Tibial nerve (tissue), 4 donors: ENCODE results near the gene CRKL. TPM values are rescaled to one million over a fixed set of nuclear protein-coding genes. Genes with fewer than 3 reads are reported as not detected.

Experiments
- DNase-seq, 2 donors: peaks; one replicate each; pipeline ENCODE4 v3.0.0-alpha.2; 2019; ENCODE audit warnings: low spot score in 2 of 2
- H3K27ac ChIP-seq, 4 donors: fragments of 200-600 bp; sonication (generic) in 3 of 4; one replicate each; pipeline ENCODE4 v1.5.1; 2017 to 2019; ENCODE audit warnings: mild to moderate bottlenecking in 1 of 4
- H3K27me3 ChIP-seq, 2 donors: fragments of 200-600 bp; sonication (generic) in 1 of 2; one replicate each; pipeline versions ENCODE4 v1.5.1 to v1.6.0; 2017 to 2019
- H3K36me3 ChIP-seq, 3 donors: fragments of 200-600 bp; sonication (generic); one replicate each; pipeline ENCODE4 v1.5.1; 2018 to 2019
- H3K4me1 ChIP-seq, 4 donors: fragments of 200-600 bp; sonication (generic) in 3 of 4; one replicate each; pipeline ENCODE4 v1.5.1; 2017 to 2019
- H3K4me3 ChIP-seq, 4 donors: fragments of 200-600 bp; sonication (generic) in 3 of 4; one replicate each; pipeline ENCODE4 v1.5.1; 2017 to 2019; ENCODE audit warnings: mild to moderate bottlenecking in 1 of 4, moderate library complexity in 1 of 4
- H3K9me3 ChIP-seq, 4 donors: fragments of 200-600 bp; sonication (generic) in 3 of 4; one replicate each; pipeline ENCODE4 v1.5.1; 2017 to 2019
- EP300 ChIP-seq, 2 donors: sonication (generic); formaldehyde crosslinking; IDR thresholded peaks; one replicate each; pipeline ENCODE4 v1.6.1; 2017; ENCODE audit warnings: antibody characterized with exemption in 2 of 2, mild to moderate bottlenecking in 1 of 2
- POLR2A ChIP-seq, 2 donors: fragments of 450-650 bp; IDR thresholded peaks; one replicate each; pipeline ENCODE4 v1.6.1; 2017; ENCODE audit warnings: antibody characterized with exemption in 2 of 2, mild to moderate bottlenecking in 2 of 2, moderate library complexity in 2 of 2
- WGBS, 2 donors: methylation state at CpG; one replicate each; pipeline ENCODE4 v1.1.5; 2018; 5-methylcytosine and 5-hydroxymethylcytosine counted together
- total RNA-seq, 4 donors: library from RNA; depleted of rRNA; stranded (reverse); fragments of >200 nt; gene quantifications; one replicate each; pipeline ENCODE4 v1.1.0, GENCODE V29; 2016
- TF ChIP-seq, protein P1 (sequence below), 5 experiments: fragments of 200-600 bp in 3 of 5; fragments of 450-650 bp in 2 of 5; sonication (generic) in 3 of 5; IDR thresholded peaks; one replicate each; pipeline ENCODE4 v1.5.1; 2016 to 2019; ENCODE audit warnings: antibody characterized with exemption in 5 of 5, mild to moderate bottlenecking in 3 of 5, moderate library complexity in 2 of 5

The CRKL gene
- total RNA-seq, 4 donors from 2014 or later, result 44.7 to 59.0 (median 51.5) TPM

- Histone ChIP-seq H3K4me3 (no peak overlapping the region), H3K27me3 (no peaks in the 10 kb centered on the region), H3K9me3 (no peaks in the 10 kb centered on the region), H3K4me1 (peaks cover 0 to 12% (median under 1%) of the 10 kb centered on the region in 4 donors), H3K36me3 (peaks cover 3 to 95% (median 4%) of the 10 kb centered on the region in 3 donors), H3K27ac (no peak overlapping the region)
- TF ChIP-seq EP300 (IDR thresholded peaks at IDR 0.05) (no peak), POLR2A (IDR thresholded peaks at IDR 0.05) (no peak)
- TF ChIP-seq, protein P1, sequence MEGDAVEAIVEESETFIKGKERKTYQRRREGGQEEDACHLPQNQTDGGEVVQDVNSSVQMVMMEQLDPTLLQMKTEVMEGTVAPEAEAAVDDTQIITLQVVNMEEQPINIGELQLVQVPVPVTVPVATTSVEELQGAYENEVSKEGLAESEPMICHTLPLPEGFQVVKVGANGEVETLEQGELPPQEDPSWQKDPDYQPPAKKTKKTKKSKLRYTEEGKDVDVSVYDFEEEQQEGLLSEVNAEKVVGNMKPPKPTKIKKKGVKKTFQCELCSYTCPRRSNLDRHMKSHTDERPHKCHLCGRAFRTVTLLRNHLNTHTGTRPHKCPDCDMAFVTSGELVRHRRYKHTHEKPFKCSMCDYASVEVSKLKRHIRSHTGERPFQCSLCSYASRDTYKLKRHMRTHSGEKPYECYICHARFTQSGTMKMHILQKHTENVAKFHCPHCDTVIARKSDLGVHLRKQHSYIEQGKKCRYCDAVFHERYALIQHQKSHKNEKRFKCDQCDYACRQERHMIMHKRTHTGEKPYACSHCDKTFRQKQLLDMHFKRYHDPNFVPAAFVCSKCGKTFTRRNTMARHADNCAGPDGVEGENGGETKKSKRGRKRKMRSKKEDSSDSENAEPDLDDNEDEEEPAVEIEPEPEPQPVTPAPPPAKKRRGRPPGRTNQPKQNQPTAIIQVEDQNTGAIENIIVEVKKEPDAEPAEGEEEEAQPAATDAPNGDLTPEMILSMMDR (IDR thresholded peaks at IDR 0.05), result no peak
- no peak for DNase-seq
- WGBS, 2 donors, result 84 to 85% methylated on average over 16 of the region's 16 CpGs
Observed at GRCh38 chr22:20988573-20989322, 71.5 kb downstream of the CRKL start.

DNA sequence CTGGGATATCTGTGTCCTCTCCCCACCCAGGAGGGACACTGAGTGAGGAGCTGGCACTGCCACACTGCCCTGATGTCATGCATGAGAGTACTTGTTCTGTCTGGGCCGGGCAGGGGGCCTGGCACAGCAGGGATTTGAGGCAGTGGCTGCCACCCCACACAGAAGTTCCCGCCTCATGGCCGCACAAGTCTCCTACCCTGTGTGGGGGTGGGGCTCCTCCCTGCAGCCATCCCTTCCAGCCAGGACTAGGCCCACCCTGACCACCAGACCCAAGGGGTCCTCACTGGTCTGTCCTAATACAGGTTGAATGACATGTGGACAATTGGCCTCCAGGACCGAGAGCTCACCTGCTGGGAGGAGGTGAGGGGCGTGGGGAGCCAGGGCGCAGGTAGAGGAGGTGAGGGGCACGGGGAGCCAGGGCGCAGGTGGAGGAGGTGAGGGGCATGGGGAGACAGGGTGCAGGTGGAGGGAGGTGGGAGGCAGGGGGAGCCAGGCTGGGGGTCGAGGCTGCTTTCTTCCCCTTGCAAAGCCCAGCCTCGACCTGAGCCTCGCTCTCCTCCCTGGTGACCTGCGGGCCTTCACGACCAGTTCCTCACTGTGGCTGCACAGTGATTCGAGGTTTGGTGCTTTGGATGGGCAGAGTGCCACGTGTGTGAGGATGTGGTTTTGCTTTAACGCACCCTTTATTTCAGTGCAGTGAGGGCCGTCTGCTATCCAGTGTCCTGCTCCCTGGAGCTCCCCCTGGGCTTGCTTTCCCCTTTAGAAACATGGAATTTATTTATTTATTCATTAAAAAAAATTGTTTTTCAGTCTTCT, 72.3 kb downstream of the CRKL start:
- H3K27ac ChIP-seq, result no peak overlapping the region

DNA sequence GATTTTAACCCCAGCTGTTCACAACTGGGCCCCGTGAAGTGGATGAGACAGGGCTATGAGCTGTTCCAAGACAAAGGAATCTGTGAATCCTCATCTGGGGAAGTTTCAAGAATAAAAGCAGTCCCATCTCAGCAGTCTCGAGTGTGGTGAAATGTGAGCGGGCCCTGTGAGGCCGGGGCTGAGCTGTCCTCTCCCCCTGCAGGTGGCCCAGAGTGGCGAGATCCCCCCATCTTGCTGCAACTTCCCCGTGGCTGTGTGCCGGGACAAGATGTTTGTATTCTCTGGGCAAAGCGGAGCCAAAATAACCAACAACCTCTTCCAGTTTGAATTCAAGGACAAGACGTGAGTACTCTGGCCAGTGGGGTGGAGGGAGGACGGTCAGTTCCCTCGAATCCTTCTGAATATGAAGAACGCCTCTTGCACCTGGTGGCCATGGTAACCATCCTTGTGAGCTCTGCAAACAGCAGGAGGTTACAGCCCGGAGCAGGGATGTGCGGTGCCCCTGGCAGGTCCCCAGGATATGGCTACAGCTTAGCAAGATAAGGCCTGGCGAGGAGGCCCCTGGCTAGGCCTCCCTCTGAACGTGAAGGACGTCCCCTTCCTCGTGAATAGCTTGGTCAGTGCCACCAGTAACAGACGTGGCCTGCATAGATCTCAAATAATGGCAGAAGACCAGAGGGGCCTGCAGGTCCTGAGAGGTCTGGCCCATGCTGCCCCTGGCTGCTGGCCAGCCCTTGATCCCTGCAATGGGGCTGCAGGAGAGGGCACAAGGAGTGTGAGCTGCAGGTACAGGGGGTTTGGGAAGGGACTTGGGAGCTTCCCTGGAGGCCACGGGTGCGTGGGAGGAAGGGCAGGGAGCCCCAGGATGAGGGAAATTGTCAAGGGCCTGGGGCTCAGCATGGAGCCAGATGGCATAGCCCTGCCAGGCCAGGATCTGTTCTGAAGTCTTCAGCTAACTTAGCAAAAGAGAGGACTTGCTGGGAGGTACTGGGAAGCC, 73.3 kb downstream of the CRKL start:
- Histone ChIP-seq H3K4me3 (no peak overlapping the region), H3K36me3 (peaks cover 3 to 96% (median 4%) of the 10 kb centered on the region in 3 donors), H3K27ac (no peak overlapping the region), H3K27me3 (no peaks in the 10 kb centered on the region), H3K4me1 (no peaks in the 10 kb centered on the region), H3K9me3 (no peaks in the 10 kb centered on the region)
- 78 to 84% methylated on average over 21 of the region's 21 CpGs for WGBS, 2 donors
- TF ChIP-seq, protein P1 (IDR thresholded peaks at IDR 0.05), result no peak
- TF ChIP-seq EP300 (IDR thresholded peaks at IDR 0.05), result no peak
- no peak for TF ChIP-seq POLR2A (IDR thresholded peaks at IDR 0.05)
- no peak for DNase-seq

More for the DNA sequence above, 72.3 kb downstream of the CRKL start:
- Histone ChIP-seq H3K36me3 (peaks cover 3 to 95% (median 4%) of the 10 kb centered on the region in 3 donors), H3K27me3 (no peaks in the 10 kb centered on the region), H3K9me3 (no peaks in the 10 kb centered on the region), H3K4me3 (no peak overlapping the region), H3K4me1 (peaks cover 0 to 6% (median 0%) of the 10 kb centered on the region in 4 donors)
- no peak for TF ChIP-seq EP300 (IDR thresholded peaks at IDR 0.05)
- 63 to 64% methylated on average over 14 to 17 of the region's 17 CpGs for WGBS, 2 donors
- no peak for DNase-seq

- no peak overlapping the region for H3K27ac ChIP-seq
- 84 to 89% methylated on average over 16 to 22 of the region's 24 CpGs for WGBS, 2 donors
Observed at GRCh38 chr22:20991252-20992055, 74.2 kb downstream of the CRKL start.

More at GRCh38 chr22:20991252-20992055, 74.2 kb downstream of the CRKL start:
- Histone ChIP-seq H3K4me3 (no peak overlapping the region), H3K27me3 (no peaks in the 10 kb centered on the region), H3K9me3 (no peaks in the 10 kb centered on the region), H3K4me1 (no peaks in the 10 kb centered on the region), H3K36me3 (peaks cover 3 to 100% (median 4%) of the 10 kb centered on the region in 3 donors)
- no peak for DNase-seq
- TF ChIP-seq, protein P1 (IDR thresholded peaks at IDR 0.05), result no peak
- no peak for TF ChIP-seq EP300 (IDR thresholded peaks at IDR 0.05)
- TF ChIP-seq POLR2A (IDR thresholded peaks at IDR 0.05), result no peak
